ENCODE data around the gene ALK.

ALK gene

DNA sequence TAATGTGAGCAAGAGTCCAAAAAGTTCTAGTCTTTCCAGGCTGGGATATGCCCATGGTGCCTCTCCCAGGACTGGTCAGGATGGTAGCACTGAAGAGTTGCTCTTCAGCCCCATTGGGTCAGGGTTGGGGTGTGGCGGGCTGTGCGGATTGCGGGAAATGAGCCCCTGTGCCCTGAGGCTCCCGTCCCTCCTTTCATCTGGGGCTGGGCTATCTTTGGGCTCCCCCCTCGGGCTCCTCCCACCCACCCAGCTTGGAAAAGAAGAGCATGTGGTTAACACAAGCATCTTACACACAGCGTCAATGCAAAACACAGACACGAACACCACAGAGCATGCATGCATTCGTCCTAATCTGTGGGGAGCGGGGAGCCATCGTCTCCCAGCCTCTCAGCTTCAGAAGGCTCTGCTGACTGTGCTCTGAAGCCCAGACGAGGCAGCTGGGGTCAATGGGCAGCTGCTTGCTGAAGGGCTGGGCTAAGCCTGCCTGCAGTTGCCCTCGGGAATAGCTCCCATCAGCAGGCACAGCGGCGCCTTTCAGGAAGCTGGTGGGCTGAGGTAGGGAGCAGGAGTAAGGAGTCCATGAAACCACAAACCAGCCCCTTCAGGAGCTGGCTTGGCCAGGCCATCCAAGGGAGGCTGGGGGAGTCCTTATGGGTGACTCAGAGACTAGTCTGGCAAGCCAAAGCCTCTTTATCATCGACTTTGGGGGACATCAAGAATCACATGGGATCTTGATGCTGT is 693.3 kb downstream of the ALK start:
- H3K9me3 Mint-ChIP-seq: no peaks in the 10 kb centered on the region
- H3K36me3 Mint-ChIP-seq (ENCODE audit: low read depth): no peaks in the 10 kb centered on the region
- no peak overlapping the region for H3K4me3 Mint-ChIP-seq
- H3K27me3 Mint-ChIP-seq: peaks cover 17% of the 10 kb centered on the region
- H3K4me1 Mint-ChIP-seq (ENCODE audit: low read depth): no peaks in the 10 kb centered on the region
- H3K27ac Mint-ChIP-seq: no peak overlapping the region
- intact Hi-C loops (cut with micrococcal nuclease): no loop called here

DNA sequence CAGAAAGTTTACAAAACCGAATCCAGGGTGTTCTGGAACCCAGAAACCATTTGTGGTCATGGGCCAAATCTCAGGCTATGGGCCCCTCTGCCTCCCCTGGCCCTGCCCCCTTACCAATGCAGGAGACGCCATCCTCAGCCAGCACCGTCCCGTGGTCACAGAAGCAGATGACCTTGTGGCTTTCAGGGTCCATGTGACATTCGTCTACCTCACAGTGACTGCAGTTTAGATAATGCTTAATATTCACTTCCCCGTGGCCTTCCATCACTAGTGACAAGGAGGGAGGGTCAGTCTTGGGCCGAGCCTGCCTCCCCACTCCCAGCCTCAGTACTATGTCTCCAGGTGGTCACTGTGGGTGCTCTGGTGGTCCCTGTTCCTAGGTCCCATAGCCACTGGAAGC is 694.6 kb downstream of the ALK start:
- no peaks in the 10 kb centered on the region for H3K9me3 Mint-ChIP-seq
- intact Hi-C loops (cut with micrococcal nuclease): no loop called here
- H3K27me3 Mint-ChIP-seq: peaks cover 19% of the 10 kb centered on the region
- H3K4me1 Mint-ChIP-seq (ENCODE audit: low read depth): no peaks in the 10 kb centered on the region
- H3K27ac Mint-ChIP-seq: no peak overlapping the region
- H3K4me3 Mint-ChIP-seq: no peak overlapping the region
- no peaks in the 10 kb centered on the region for H3K36me3 Mint-ChIP-seq (ENCODE audit: low read depth)

DNA sequence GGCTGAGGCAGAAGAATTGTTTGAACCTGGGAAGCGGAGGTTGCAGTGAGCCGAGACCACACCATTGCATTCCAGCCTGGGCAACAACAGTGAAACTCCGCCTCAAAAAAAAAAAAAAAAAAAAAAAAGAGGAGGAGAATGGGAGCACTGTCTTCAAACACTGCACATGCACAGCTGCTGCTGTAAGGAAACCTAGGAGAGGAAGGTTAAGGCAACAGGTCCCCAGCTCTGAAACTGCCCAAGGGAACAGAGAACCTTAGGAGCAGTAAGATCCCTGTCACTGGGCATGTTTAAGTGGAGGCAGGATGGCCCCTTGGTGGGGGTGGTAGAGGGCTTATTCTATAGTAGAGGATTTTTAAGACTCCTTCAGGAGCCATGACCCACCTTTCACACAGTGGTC is 695.0 kb downstream of the ALK start:
- Mint-ChIP-seq H3K36me3 (ENCODE audit: low read depth) (no peaks in the 10 kb centered on the region), H3K9me3 (no peaks in the 10 kb centered on the region), H3K27me3 (peaks cover 19% of the 10 kb centered on the region), H3K27ac (no peak overlapping the region), H3K4me3 (no peak overlapping the region), H3K4me1 (ENCODE audit: low read depth) (no peaks in the 10 kb centered on the region)
- intact Hi-C loops (cut with micrococcal nuclease): no loop called here

DNA sequence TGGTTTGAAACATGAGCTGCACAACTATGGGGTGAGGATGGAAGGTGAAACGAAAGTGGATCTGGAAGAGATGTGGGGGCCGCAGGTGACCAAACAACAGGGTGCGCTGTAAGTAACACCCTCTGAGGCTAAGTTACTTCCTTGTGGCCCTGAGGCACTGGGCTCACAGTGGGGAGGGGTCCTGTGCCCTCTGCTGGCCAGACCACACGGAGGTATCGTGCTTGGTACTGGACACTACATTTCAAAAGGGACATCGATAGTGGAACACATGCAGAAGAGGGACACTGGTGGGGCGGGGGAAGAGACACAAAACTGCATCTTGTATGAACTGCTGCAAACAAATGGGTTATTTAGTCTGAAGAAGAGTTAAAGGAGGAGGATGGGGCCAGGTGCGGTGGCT is 695.6 kb downstream of the ALK start:
- intact Hi-C loops (cut with micrococcal nuclease): no loop called here
- H3K4me3 Mint-ChIP-seq: no peak overlapping the region
- H3K9me3 Mint-ChIP-seq: no peaks in the 10 kb centered on the region
- peaks cover 21% of the 10 kb centered on the region for H3K27me3 Mint-ChIP-seq
- no peak overlapping the region for H3K27ac Mint-ChIP-seq
- no peaks in the 10 kb centered on the region for H3K4me1 Mint-ChIP-seq (ENCODE audit: low read depth)
- no peaks in the 10 kb centered on the region for H3K36me3 Mint-ChIP-seq (ENCODE audit: low read depth)

DNA sequence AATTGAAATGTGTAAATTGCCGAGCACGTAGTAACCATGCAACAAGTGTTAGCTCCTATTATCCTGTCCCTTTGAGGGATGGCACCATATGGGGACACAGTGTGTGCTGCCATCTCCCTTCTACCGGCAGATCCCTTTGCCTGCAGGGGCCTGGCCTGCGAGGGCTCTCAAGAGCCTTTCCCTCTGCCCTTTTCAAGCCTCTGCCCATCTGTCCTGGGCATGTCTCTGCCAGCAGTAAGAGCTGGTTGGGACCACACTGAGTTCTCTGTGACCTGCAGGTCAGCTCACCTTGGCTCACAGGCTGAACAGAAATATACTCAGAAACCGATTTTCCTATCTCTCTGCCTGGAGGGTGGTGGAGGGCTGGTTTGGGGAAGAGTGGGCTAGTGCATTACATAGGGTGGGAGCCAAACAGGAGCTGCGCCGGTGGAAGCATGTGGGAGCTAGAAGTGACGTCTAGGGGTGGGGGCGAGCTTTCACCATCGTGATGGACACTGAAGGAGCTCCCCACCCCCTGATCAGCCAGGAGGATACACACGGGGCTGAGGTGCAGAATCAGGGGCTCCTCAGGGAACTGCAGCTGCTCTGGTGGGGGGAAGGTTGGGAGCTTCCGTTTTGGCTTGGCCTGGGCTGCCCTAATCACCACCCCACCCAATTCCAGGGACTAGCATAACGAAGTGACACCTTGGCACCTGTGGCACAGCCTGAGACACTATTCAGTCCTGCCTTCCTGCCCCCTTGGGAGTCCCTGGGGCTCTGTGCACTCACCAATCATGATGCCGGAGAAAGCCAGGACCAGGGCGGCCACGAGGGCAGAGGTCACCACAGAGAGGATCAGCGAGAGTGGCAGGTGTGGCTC is 696.5 kb downstream of the ALK start:
- no peaks in the 10 kb centered on the region for H3K9me3 Mint-ChIP-seq
- H3K27me3 Mint-ChIP-seq: peaks cover 18% of the 10 kb centered on the region
- no peaks in the 10 kb centered on the region for H3K36me3 Mint-ChIP-seq (ENCODE audit: low read depth)
- H3K4me3 Mint-ChIP-seq: no peak overlapping the region
- no peaks in the 10 kb centered on the region for H3K4me1 Mint-ChIP-seq (ENCODE audit: low read depth)
- no peak overlapping the region for H3K27ac Mint-ChIP-seq
- intact Hi-C loops (cut with micrococcal nuclease): no loop called here

DNA sequence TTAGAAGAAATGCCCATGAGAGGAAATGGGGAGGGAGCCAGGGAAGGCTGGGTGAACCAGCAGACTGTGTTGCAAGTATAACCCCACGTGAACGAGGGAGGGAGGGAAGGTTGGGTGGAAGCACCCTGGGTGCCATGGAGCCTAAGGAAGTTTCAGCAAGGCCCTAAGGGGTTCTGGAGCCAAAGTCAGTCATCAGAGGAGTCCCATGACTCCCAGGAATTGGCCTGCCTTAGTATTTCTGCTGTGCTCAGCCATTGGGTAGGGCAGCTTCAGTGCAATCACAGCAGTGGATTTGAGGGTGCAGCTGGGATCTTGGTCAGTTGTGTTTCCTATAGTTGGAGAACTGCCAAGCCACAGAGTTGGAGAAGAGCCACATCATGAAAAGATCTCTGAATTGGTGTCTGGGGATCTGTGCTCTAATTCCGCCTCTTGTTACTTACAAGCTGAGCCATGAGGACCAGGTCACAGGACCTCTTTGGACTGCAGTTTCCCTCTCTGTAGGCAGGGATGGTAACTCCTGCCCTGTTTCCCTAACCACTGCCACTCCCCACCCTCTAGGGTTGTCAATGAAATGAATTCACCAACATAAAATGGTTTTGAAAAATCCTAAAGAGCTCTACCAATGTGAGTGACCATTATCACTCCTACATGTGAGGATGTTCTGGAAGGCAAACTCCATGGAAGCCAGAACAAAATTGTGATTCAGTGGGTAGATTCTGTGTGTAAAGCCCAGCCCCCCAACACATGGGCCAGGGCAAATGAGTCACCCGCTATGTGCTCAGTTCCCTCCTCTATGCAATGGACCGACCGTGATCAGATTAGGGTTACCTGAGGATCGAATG is 697.3 kb downstream of the ALK start:
- H3K4me3 Mint-ChIP-seq: no peak overlapping the region
- H3K36me3 Mint-ChIP-seq (ENCODE audit: low read depth): no peaks in the 10 kb centered on the region
- peaks cover 18% of the 10 kb centered on the region for H3K27me3 Mint-ChIP-seq
- H3K9me3 Mint-ChIP-seq: no peaks in the 10 kb centered on the region
- H3K4me1 Mint-ChIP-seq (ENCODE audit: low read depth): no peaks in the 10 kb centered on the region
- no peak overlapping the region for H3K27ac Mint-ChIP-seq
- intact Hi-C loops (cut with micrococcal nuclease): no loop called here

DNA sequence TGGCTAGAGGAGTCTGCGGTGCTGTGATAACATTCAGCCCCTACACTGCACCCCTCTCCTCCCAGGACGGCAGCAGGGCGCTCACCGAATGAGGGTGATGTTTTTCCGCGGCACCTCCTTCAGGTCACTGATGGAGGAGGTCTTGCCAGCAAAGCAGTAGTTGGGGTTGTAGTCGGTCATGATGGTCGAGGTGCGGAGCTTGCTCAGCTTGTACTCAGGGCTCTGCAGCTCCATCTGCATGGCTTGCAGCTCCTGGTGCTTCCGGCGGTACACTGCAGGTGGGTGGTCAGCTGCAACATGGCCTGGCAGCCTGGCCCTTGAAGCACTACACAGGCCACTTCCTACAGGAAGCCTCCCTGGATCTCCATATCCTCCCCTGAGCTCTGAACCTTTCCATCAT is 698.1 kb downstream of the ALK start:
- Mint-ChIP-seq H3K27me3 (peaks cover 18% of the 10 kb centered on the region), H3K4me1 (ENCODE audit: low read depth) (no peaks in the 10 kb centered on the region), H3K36me3 (ENCODE audit: low read depth) (no peaks in the 10 kb centered on the region), H3K4me3 (no peak overlapping the region), H3K9me3 (no peaks in the 10 kb centered on the region), H3K27ac (no peak overlapping the region)
- intact Hi-C loops (cut with micrococcal nuclease): no loop called here

DNA sequence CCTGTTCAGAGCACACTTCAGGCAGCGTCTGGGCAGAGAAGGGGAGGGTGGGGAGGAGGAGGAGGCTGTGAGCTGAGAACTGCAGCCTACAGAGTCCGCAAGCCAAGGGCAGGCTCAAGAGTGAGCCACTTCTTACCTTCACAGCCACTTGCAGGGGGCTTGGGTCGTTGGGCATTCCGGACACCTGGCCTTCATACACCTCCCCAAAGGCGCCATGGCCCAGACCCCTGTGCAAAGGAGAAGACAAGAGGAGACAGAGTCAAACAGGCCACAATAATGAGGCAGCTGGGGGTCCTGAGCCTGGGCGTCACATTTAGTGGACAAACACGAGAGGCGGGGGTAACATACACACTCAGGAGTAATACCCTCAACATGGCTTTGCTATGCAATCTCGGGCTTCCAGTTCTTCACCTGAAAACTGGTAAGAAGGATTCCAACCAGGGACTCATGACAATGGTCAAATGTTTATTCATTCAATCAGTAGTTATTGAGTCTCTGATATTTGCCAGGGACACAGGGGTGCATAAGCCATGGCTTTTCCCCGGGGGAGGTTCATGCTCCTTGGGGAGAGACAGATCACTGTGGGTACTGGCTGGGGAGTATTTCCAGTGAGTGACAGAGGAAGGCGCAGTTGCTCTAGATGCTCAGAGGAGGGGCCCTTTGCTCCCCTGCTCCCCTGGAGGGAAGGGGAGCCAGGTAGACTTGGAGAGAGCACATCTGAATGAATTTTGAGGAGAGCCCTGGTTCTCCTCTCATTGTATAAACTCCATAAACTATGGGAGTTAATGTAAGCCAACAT is 698.8 kb downstream of the ALK start:
- peaks cover 16% of the 10 kb centered on the region for H3K27me3 Mint-ChIP-seq
- no peak overlapping the region for H3K4me3 Mint-ChIP-seq
- intact Hi-C loops (cut with micrococcal nuclease): no loop called here
- H3K27ac Mint-ChIP-seq: no peak overlapping the region
- no peaks in the 10 kb centered on the region for H3K9me3 Mint-ChIP-seq
- no peaks in the 10 kb centered on the region for H3K36me3 Mint-ChIP-seq (ENCODE audit: low read depth)
- H3K4me1 Mint-ChIP-seq (ENCODE audit: low read depth): no peaks in the 10 kb centered on the region

DNA sequence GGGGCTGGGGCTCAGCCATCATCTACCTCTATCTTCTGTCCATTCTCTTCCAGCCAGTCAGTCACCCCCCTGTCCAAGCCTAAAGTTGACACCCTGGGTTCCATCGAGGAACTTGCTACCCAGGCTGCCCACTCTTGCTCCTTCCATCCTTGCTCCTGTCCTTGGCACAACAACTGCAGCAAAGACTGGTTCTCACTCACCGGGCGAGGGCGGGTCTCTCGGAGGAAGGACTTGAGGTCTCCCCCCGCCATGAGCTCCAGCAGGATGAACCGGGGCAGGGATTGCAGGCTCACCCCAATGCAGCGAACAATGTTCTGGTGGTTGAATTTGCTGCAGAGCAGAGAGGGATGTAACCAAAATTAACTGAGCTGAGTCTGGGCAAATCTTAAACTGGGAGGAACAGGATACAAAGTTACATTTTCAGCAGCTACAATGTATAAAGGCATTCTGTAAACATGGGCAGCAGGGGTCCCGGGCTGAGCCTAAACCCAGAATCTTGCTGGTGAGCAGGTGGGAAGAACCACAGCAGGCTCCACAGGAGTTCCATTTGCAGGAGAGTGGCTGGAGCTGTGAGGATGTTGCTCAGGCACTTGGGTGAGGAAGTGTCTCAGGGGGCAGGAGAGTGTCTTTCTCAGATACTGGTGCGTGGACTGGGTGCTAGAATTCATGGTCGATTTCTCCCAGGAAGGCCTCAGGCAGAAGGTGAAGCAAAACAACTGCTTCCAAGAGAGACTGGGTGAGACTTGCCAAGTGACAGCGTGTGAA is 700.7 kb downstream of the ALK start:
- H3K27ac Mint-ChIP-seq: no peak overlapping the region

DNA sequence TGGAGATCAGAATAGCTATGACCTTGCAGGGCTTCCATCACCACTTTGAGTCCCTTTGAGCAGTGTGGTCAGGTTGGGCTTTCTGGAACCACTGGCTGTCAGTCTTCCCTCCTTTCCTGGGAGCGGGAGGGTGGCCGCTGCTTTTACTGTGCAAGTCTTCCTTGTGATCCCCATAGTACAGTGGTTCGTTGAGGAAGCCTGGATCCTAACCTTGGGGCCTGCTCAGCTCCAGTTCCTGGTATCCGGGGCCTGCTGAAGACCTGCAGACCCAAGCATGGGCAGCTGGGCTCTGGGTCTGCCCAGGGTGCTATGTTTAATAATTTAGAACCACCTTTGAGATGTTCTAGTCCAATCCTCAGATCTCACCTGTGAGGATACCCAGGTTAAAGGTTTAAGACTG is 702.0 kb downstream of the ALK start:
- Mint-ChIP-seq H3K4me3 (no peak overlapping the region), H3K27ac (no peak overlapping the region), H3K27me3 (peaks cover 9% of the 10 kb centered on the region), H3K9me3 (no peaks in the 10 kb centered on the region), H3K36me3 (ENCODE audit: low read depth) (no peaks in the 10 kb centered on the region), H3K4me1 (ENCODE audit: low read depth) (no peaks in the 10 kb centered on the region)
- intact Hi-C loops (cut with micrococcal nuclease): no loop called here

More for the DNA sequence above, 700.7 kb downstream of the ALK start:
- peaks cover 12% of the 10 kb centered on the region for H3K27me3 Mint-ChIP-seq
- H3K9me3 Mint-ChIP-seq: no peaks in the 10 kb centered on the region
- H3K36me3 Mint-ChIP-seq (ENCODE audit: low read depth): no peaks in the 10 kb centered on the region
- H3K4me1 Mint-ChIP-seq (ENCODE audit: low read depth): no peaks in the 10 kb centered on the region
- intact Hi-C loops (cut with micrococcal nuclease): no loop called here
- no peak overlapping the region for H3K4me3 Mint-ChIP-seq

DNA sequence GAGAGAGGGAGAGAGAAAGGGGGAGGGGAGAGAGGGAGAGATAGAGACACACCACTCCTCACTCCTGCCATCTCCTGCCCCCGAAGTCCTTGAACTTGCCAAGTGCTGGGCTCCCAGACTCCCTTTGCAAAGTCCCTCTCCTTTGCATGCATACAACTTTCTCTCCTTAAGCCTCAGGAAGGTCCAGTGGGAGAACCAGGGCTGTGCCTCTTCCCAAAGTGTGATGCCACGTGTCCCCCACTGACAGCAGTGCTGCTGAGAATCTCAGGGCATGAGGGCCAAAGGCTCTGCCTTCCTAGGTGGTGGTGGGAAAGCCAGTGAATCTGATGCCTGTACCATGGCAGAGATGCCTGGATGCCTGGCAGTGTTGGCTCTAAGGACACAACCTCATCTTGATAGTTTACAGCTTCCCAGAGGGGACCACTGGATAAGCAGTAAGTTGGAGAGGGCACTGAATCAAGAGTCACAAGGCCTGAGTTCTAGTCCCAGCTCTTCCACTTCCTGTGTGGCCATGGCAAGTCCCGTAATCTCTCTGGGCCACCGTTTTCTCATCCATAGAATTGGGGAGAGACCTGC is 702.7 kb downstream of the ALK start:
- Mint-ChIP-seq H3K27ac (no peak overlapping the region), H3K36me3 (ENCODE audit: low read depth) (no peaks in the 10 kb centered on the region)

DNA sequence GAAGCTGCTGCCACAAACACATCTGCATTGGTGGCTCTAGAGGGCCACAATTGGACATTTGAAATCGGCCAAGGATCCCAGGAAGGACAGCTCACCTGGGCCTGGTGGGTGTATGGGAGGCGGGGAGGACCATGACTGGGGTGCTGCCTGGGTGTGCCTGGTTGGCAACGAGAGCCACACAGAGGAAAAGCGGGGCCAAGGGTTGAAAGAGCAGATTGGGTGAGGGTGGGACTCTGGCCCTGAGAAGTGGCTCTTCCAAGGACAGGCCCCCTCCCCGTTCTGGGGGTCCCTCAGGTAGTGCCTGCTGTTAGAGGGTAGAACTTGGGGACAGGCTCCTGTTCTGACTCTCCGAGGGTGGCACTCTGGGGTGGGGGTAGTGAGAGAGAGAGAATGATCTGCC is 703.3 kb downstream of the ALK start:
- Mint-ChIP-seq H3K4me1 (ENCODE audit: low read depth) (no peaks in the 10 kb centered on the region), H3K27ac (no peak overlapping the region), H3K9me3 (no peaks in the 10 kb centered on the region), H3K36me3 (ENCODE audit: low read depth) (no peaks in the 10 kb centered on the region), H3K27me3 (peaks cover 9% of the 10 kb centered on the region), H3K4me3 (no peak overlapping the region)
- intact Hi-C loops (cut with micrococcal nuclease): no loop called here

More for the DNA sequence above, 702.7 kb downstream of the ALK start:
- no peaks in the 10 kb centered on the region for H3K4me1 Mint-ChIP-seq (ENCODE audit: low read depth)
- H3K27me3 Mint-ChIP-seq: peaks cover 9% of the 10 kb centered on the region
- no peaks in the 10 kb centered on the region for H3K9me3 Mint-ChIP-seq
- intact Hi-C loops (cut with micrococcal nuclease): no loop called here
- H3K4me3 Mint-ChIP-seq: no peak overlapping the region

DNA sequence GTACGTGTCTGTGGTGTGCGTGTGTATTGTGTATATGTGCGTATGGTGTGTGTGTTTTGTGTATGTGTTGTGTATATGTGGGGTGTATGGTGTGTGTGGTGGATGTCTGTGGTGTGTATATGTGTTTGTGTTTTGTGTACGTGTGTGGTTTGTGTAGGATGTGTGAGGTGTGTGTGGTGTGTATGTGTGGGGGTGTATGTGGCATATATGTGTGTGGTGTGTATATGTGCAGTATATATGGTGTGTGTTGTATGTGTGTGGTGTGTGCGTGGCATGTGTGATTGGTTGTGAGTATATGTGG is 704.8 kb downstream of the ALK start:
- no peaks in the 10 kb centered on the region for H3K36me3 Mint-ChIP-seq (ENCODE audit: low read depth)
- no peak overlapping the region for H3K27ac Mint-ChIP-seq
- H3K4me1 Mint-ChIP-seq (ENCODE audit: low read depth): peaks cover 9% of the 10 kb centered on the region
- no peaks in the 10 kb centered on the region for H3K9me3 Mint-ChIP-seq
- intact Hi-C loops (cut with micrococcal nuclease): no loop called here
- H3K27me3 Mint-ChIP-seq: peaks cover 5% of the 10 kb centered on the region
- H3K4me3 Mint-ChIP-seq: no peak overlapping the region
